HepG2 (cell line): Measurements from ENCODE around the gene ARAP3. TPM values are rescaled to one million over a fixed set of nuclear protein-coding genes. Genes with fewer than 3 reads are reported as not detected.
A peak's percentile ranks its signal among the peaks of the same experiment; 100 is the strongest.

Source experiments
- ATAC-seq: fragments of 200-7000 bp; cut with Tn5 transposase; 3 replicates; pipeline ENCODE4 v1.9.1; 2020; ENCODE audit warnings: mild to moderate bottlenecking, moderate library complexity
- BruUV-seq: library from RNA; stranded (reverse); fragments of 400-500 nt; replicated peaks from 2 replicates; lab custom pipeline; 2021; lab: Mats Ljungman, UMichigan
- CTCF ChIA-PET: fragments of 300-600 bp; formaldehyde crosslinking; extraction: SDS; loops from one replicate; lab custom pipeline; 2021; ENCODE audit warnings: low total read pairs, inconsistent platforms, low intra/inter-chr PET ratio; lab: Yijun Ruan, JAX
- POLR2A ChIA-PET: fragments of 350-600 bp; sonication (Branson Sonifier 250); formaldehyde crosslinking; loops from one replicate; lab custom pipeline; 2020; ENCODE audit warnings: antibody characterized with exemption, inconsistent platforms; lab: Yijun Ruan, JAX
- DNase-seq: peaks from one replicate; pipeline ENCODE4 v3.0.0-alpha.2; 2015; ENCODE audit warnings: low spot score
- FAIRE-seq: peaks from 3 replicates; lab custom pipeline; 2011; peaks lifted over from hg19 to GRCh38; lab: Jason Lieb, UNC
- H2AFZ ChIP-seq: one replicate; pipeline ENCODE4 v1.6.1; 2011; ENCODE audit warnings: low read length, inconsistent platforms
- H3K27ac ChIP-seq: fragments of 300-600 bp; 3 replicates; pipeline ENCODE4 v1.8.0; 2011; ENCODE audit warnings: mixed run types, mild to moderate bottlenecking, mixed read lengths, low read length, inconsistent platforms; ENCODE audit not compliant: insufficient read depth; ENCODE audit errors: extremely low read length
- H3K27me3 ChIP-seq, 2 experiments: fragments of 200-600 bp in 1 of 2; 2 replicates in 1 of 2; 3 replicates in 1 of 2; pipeline versions ENCODE4 v1.6.0 to v1.8.0; 2011; ENCODE audit warnings: low read length in 2 of 2, mild to moderate bottlenecking in 2 of 2, moderate library complexity in 2 of 2, inconsistent platforms in 1 of 2; ENCODE audit not compliant: insufficient read depth in 2 of 2, control insufficient read depth in 1 of 2
- H3K36me3 ChIP-seq, 2 experiments: fragments of 200-600 bp in 1 of 2; replicated peaks in 1 of 2; 2 replicates in 1 of 2; 3 replicates in 1 of 2; pipeline versions ENCODE4 v1.5.1 to v1.8.0; 2011; ENCODE audit warnings: low read length in 2 of 2, inconsistent platforms in 1 of 2; ENCODE audit not compliant: insufficient read depth in 2 of 2, control insufficient read depth in 1 of 2
- H3K4me1 ChIP-seq: 2 replicates; pipeline ENCODE4 v1.5.1; 2012; ENCODE audit warnings: low read length, inconsistent platforms; ENCODE audit not compliant: insufficient read depth
- H3K4me2 ChIP-seq: 2 replicates; pipeline ENCODE4 v1.6.0; 2011; ENCODE audit warnings: low read depth, low read length, inconsistent platforms
- H3K4me3 ChIP-seq, 3 experiments: fragments of 200-600 bp in 1 of 3; sonication (generic), shearing (Covaris generic) in 1 of 3; replicated peaks in 1 of 3; 2 replicates each; pipeline ENCODE4 v1.5.1; 2011 to 2016; ENCODE audit warnings: low read length in 3 of 3, inconsistent platforms in 2 of 3, low read depth in 2 of 3, mild to moderate bottlenecking in 2 of 3, control low read depth in 1 of 3, mixed read lengths in 1 of 3; ENCODE audit not compliant: insufficient read depth in 1 of 3
- H3K79me2 ChIP-seq: one replicate; pipeline ENCODE4 v1.6.1; 2011; ENCODE audit warnings: low read length, inconsistent platforms; ENCODE audit not compliant: insufficient read depth
- H3K9ac ChIP-seq: 2 replicates; pipeline ENCODE4 v1.6.0; 2011; ENCODE audit warnings: mild to moderate bottlenecking, low read depth, low read length, inconsistent platforms; ENCODE audit not compliant: insufficient read depth
- H3K9me3 ChIP-seq: 2 replicates; pipeline ENCODE4 v1.5.1; 2012; ENCODE audit warnings: mild to moderate bottlenecking, low read length
- H4K20me1 ChIP-seq: 2 replicates; pipeline ENCODE4 v1.6.0; 2011; ENCODE audit warnings: inconsistent platforms, mild to moderate bottlenecking, low read length, moderate library complexity; ENCODE audit not compliant: insufficient read depth
- HMGXB4 ChIP-seq, 2 experiments: sonication (generic) in 1 of 2; formaldehyde crosslinking in 1 of 2; IDR thresholded peaks; 2 replicates each; pipeline versions ENCODE4 v1.4.0 to v1.6.1; 2018 to 2020; ENCODE audit warnings: missing genetic modification reagents in 2 of 2, borderline replicate concordance in 1 of 2, low read depth in 1 of 2, mild to moderate bottlenecking in 1 of 2, missing biosample characterization in 1 of 2
- MAFG ChIP-seq: sonication (generic); formaldehyde crosslinking; IDR thresholded peaks from 2 replicates; pipeline ENCODE4 v1.5.1; 2020; ENCODE audit warnings: mild to moderate bottlenecking, missing genetic modification reagents
- ZFAT ChIP-seq: sonication (generic); formaldehyde crosslinking; conservative IDR thresholded peaks from 2 replicates; pipeline ENCODE4 v1.8.1; 2023; ENCODE audit warnings: missing genetic modification reagents, inconsistent platforms
- ZFP62 ChIP-seq: sonication (generic); formaldehyde crosslinking; IDR thresholded peaks from 2 replicates; pipeline ENCODE4 v1.4.0; 2020; ENCODE audit warnings: missing genetic modification reagents
- ZNF350 ChIP-seq: sonication (generic); formaldehyde crosslinking; IDR thresholded peaks from 2 replicates; pipeline ENCODE4 v1.4.0; 2020; ENCODE audit warnings: mild to moderate bottlenecking, low read depth, missing genetic modification reagents, borderline replicate concordance
- ZNF672 ChIP-seq: sonication (generic); formaldehyde crosslinking; IDR thresholded peaks from 2 replicates; pipeline ENCODE4 v1.8.1; 2022; ENCODE audit warnings: missing genetic modification reagents
- ZNF687 ChIP-seq: sonication (generic); formaldehyde crosslinking; IDR thresholded peaks from 2 replicates; pipeline ENCODE4 v1.5.1; 2020; ENCODE audit warnings: mild to moderate bottlenecking, missing genetic modification reagents, moderate library complexity
- WGBS: methylation state at CpG from one replicate; pipeline ENCODE4 v1.1.6; 2017; ENCODE audit warnings: low lambda C conversion rate; 5-methylcytosine and 5-hydroxymethylcytosine counted together
- in situ Hi-C: cut with HindIII; loops from 2 replicates; pipeline ENCODE4 v1.10.0; 2017; ENCODE audit warnings: low pct_unique_long_range_greater_than_20kb; ENCODE audit not compliant: extremely low pct_ligation_motif_present
- intact Hi-C: fragments of 100-400 bp; cut with micrococcal nuclease; formaldehyde crosslinking; loops from one replicate; pipeline ENCODE4 v1.10.0; 2022; ENCODE audit not compliant: unreplicated experiment
- polyA plus RNA-seq, 8 experiments: library from polyadenylated mRNA; depleted of rRNA in 3 of 8; stranded (reverse) in 7 of 8; unstranded in 1 of 8; fragments of >200 nt; fragmentation: Illumina TruSeq in 4 of 8; extraction: Trizol in 4 of 8; gene quantifications; 2 replicates each; pipeline versions ENCODE4 v1.2.1 to v1.2.3, GENCODE V29; 2011 to 2016; ENCODE audit warnings: low read depth in 4 of 8, missing spikeins in 1 of 8, mixed read lengths in 1 of 8; ENCODE audit not compliant: insufficient read depth in 1 of 8
- total RNA-seq, 5 experiments: library from RNA; depleted of rRNA; stranded (reverse); fragments of >200 nt; fragmentation: Illumina TruSeq; extraction: Trizol; gene quantifications; 2 replicates each; pipeline ENCODE4 v1.2.3, GENCODE V29; 2016; ENCODE audit warnings: low read depth in 1 of 5

The ARAP3 gene
- total and polyA plus RNA-seq, 2 of the 13 experiments (the other 11 are each of a cell fraction or from before 2014, with no cell fraction given), result 0.25 TPM; not detected in 1

- ChIA-PET POLR2A (no interaction called here), CTCF (no interaction called here)
- Histone ChIP-seq H3K27ac (peak overlapping the region; percentile 32), H3K9ac (no peak overlapping the region), H3K4me2 (no peak overlapping the region), H3K27me3 (no peaks in the 10 kb centered on the region), H3K4me3 (no peak overlapping the region), H3K4me1 (peaks cover 72% of the 10 kb centered on the region), H3K36me3 (peaks cover 0 to 10% of the 10 kb centered on the region in 2 experiments; a peak in 2 of 5 replicates), H4K20me1 (no peaks in the 10 kb centered on the region; the same call in 1 of the 2 replicates), H2AFZ (no peak overlapping the region), H3K9me3 (no peaks in the 10 kb centered on the region), H3K79me2 (peaks cover 89% of the 10 kb centered on the region)
- WGBS, result 89% methylated on average over 6 of the region's 6 CpGs
- DNase-seq (no peak), ATAC-seq (no peak), FAIRE-seq (no peak)
- intact Hi-C loops, result no loop called here
- TF ChIP-seq HMGXB4 (CRISPR knock-in tag; IDR thresholded peaks at IDR 0.05; ENCODE audit: borderline replicate concordance in 1 of 2, low read depth in 1 of 2) (no peak), ZFP62 (CRISPR knock-in tag) (no peak), ZNF687 (no peak), ZNF672 (no peak), ZNF350 (no peak), ZFAT (CRISPR knock-in tag) (no peak), MAFG (CRISPR knock-in tag) (no peak)
- in situ Hi-C loops, result no loop called here
- no TSS peak for BruUV-seq
Measured at GRCh38 chr5:141605523-141606277, 76.3 kb downstream of the ARAP3 start.
